ENCODE measurements around the gene EFNB2. TPM values are rescaled to one million over a fixed set of nuclear protein-coding genes. Genes with fewer than 3 reads are reported as not detected.

Gene EFNB2
- total and polyA plus RNA-seq, 11 donors: 7.3 to 20.2 (median 12.7) TPM

DNA sequence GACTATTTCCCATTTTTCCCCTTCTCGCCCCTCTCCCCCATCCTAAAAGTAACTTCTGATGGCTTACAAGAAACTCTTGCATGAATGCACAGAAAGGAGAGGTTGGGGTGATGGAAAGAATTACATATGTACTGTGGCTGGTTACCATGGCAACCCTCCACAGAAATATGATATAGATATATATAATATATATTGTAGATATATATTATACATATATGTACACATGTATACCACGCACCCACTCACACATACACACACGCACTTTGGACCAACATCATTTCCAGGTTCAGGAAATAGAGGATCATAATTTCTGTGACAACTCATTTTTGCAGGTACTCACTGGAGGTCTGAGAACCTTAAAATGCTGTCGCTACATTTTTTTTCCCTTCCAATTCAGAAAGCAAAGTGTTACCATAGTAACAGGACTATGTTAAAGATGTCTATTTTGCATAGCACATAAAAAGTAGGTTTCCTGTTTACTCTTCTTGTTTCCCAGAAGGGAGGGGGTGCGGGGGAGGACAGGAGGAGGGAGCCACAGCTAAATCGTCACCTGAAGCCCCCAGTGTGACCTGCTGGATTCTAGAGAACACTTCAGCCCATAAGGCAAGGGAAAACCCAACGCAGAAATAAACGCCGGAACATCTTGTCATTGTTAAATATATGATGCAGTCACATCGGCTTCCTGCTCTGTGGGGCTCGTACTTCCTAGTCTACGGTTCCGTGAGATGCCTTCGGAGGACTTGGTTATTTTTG is 44.7 kb downstream of the EFNB2 start:
- ATAC-seq (peak in 2 of 4 donors; percentile 45 to 66), DNase-seq (no peak)
- H3K4me1 ChIP-seq: peaks cover 0 to 48% (median 16%) of the 10 kb centered on the region in 12 donors
- H3K9me3 ChIP-seq: no peaks in the 10 kb centered on the region
- TF ChIP-seq POLR2A (IDR thresholded peaks at IDR 0.05): no peak
- TF ChIP-seq, protein P1, sequence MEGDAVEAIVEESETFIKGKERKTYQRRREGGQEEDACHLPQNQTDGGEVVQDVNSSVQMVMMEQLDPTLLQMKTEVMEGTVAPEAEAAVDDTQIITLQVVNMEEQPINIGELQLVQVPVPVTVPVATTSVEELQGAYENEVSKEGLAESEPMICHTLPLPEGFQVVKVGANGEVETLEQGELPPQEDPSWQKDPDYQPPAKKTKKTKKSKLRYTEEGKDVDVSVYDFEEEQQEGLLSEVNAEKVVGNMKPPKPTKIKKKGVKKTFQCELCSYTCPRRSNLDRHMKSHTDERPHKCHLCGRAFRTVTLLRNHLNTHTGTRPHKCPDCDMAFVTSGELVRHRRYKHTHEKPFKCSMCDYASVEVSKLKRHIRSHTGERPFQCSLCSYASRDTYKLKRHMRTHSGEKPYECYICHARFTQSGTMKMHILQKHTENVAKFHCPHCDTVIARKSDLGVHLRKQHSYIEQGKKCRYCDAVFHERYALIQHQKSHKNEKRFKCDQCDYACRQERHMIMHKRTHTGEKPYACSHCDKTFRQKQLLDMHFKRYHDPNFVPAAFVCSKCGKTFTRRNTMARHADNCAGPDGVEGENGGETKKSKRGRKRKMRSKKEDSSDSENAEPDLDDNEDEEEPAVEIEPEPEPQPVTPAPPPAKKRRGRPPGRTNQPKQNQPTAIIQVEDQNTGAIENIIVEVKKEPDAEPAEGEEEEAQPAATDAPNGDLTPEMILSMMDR (IDR thresholded peaks at IDR 0.05): no peak
- 64 to 71% (median 66%) methylated on average over 14 of the region's 14 CpGs for WGBS, 4 donors
- intact Hi-C loops (cut with DNase I): no loop called here
- H3K36me3 ChIP-seq: peaks cover 0 to 46% (median 17%) of the 10 kb centered on the region in 9 donors
- peak overlapping the region in 5 of 12 donors; percentile 7 to 60 (median 25) for H3K27ac ChIP-seq
- no peak overlapping the region for H3K4me3 ChIP-seq
- no peaks in the 10 kb centered on the region for H3K27me3 ChIP-seq

DNA sequence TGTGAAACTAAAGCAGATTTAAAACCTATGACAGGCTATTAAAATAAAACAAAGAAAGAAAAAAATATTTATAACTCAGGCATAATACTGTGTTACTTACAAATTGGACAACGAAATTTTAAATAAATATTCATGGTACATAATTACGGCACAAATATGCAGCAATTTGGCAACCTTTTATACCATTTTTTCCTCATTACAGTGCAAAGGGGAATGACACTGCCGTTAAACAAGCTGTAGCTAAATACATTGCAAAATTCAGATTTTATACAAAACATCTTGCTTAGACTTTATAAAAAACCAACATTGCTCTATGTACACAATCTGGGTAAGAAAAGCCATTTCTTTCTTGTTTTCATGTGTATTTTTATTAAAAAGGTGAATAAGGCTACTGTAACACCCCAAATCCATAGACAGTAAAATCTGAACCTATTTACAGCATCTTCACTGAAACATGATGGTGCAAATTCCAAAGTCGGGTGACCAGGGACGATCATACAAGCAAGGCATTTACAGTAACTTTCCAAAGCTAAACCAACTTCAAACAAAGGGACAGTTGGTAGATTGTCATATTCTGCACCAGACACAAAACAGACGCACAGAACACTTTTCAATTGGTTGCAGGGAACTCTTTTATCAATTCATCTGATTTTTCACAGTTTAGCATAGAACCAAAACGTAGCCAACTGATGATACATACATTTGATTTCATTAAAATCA is 45.5 kb downstream of the EFNB2 start:
- peaks cover 0 to 46% (median 22%) of the 10 kb centered on the region in 12 donors for H3K4me1 ChIP-seq
- H3K9me3 ChIP-seq: no peaks in the 10 kb centered on the region
- peaks cover 0 to 42% (median 17%) of the 10 kb centered on the region in 9 donors for H3K36me3 ChIP-seq
- no peak overlapping the region for H3K27ac ChIP-seq
- DNase-seq (no peak), ATAC-seq (no peak)
- intact Hi-C loops (cut with DNase I): no loop called here
- TF ChIP-seq, protein P1 (IDR thresholded peaks at IDR 0.05): no peak
- H3K4me3 ChIP-seq: no peak overlapping the region
- WGBS, 4 donors: 79 to 87% (median 84%) methylated on average over 7 of the region's 7 CpGs
- H3K27me3 ChIP-seq: no peaks in the 10 kb centered on the region

GRCh38 chr13:106488686-106489085 is 46.8 kb downstream of the EFNB2 start:
- peaks cover 0 to 46% (median 31%) of the 10 kb centered on the region in 12 donors for H3K4me1 ChIP-seq
- 81 to 90% (median 89%) methylated on average over 2 of the region's 2 CpGs for WGBS, 4 donors
- H3K27ac ChIP-seq: no peak overlapping the region
- TF ChIP-seq, protein P1 (IDR thresholded peaks at IDR 0.05): no peak
- no peak for TF ChIP-seq POLR2A (IDR thresholded peaks at IDR 0.05)
- H3K4me3 ChIP-seq: no peak overlapping the region
- no peak for ATAC-seq
- no peaks in the 10 kb centered on the region for H3K27me3 ChIP-seq
- no peaks in the 10 kb centered on the region for H3K9me3 ChIP-seq
- intact Hi-C loops (cut with DNase I): no loop called here
- H3K36me3 ChIP-seq: peaks cover 0 to 29% (median 12%) of the 10 kb centered on the region in 9 donors
- DNase-seq: no peak

DNA sequence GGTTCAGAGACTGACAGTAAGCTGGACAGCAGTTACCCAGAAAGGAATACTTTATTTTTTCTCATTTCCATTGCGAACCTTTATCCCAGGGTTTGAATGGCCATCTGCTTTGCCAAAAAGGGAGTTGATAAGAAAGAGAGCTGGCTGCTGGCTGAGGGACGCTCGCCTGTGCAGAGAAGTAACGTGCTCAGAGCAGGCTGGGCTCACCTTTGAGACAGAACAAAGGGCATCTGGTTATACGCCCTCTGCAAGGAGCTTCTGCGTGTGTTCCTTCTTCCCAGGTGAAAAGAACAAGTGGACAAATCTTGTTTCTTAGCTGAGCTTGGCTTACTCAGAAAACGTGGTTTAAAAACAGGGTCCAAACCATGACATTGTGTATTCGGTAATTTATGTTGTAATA is 47.4 kb downstream of the EFNB2 start:
- DNase-seq (no peak), ATAC-seq (peak in 1 of 4 donors; percentile 48)
- no peak overlapping the region for H3K27ac ChIP-seq
- peaks cover 0 to 23% (median 9%) of the 10 kb centered on the region in 9 donors for H3K36me3 ChIP-seq
- no peaks in the 10 kb centered on the region for H3K27me3 ChIP-seq
- peaks cover 0 to 44% (median 30%) of the 10 kb centered on the region in 12 donors for H3K4me1 ChIP-seq
- TF ChIP-seq, protein P1 (IDR thresholded peaks at IDR 0.05): no peak
- TF ChIP-seq POLR2A (IDR thresholded peaks at IDR 0.05): no peak
- 48 to 65% (median 56%) methylated on average over 8 of the region's 8 CpGs for WGBS, 4 donors
- no peak overlapping the region for H3K4me3 ChIP-seq
- H3K9me3 ChIP-seq: peaks cover 0 to 4% (median 0%) of the 10 kb centered on the region in 12 donors
- intact Hi-C loops (cut with DNase I): no loop called here
